ENCODE results near the gene HDAC8.

Gene HDAC8

DNA sequence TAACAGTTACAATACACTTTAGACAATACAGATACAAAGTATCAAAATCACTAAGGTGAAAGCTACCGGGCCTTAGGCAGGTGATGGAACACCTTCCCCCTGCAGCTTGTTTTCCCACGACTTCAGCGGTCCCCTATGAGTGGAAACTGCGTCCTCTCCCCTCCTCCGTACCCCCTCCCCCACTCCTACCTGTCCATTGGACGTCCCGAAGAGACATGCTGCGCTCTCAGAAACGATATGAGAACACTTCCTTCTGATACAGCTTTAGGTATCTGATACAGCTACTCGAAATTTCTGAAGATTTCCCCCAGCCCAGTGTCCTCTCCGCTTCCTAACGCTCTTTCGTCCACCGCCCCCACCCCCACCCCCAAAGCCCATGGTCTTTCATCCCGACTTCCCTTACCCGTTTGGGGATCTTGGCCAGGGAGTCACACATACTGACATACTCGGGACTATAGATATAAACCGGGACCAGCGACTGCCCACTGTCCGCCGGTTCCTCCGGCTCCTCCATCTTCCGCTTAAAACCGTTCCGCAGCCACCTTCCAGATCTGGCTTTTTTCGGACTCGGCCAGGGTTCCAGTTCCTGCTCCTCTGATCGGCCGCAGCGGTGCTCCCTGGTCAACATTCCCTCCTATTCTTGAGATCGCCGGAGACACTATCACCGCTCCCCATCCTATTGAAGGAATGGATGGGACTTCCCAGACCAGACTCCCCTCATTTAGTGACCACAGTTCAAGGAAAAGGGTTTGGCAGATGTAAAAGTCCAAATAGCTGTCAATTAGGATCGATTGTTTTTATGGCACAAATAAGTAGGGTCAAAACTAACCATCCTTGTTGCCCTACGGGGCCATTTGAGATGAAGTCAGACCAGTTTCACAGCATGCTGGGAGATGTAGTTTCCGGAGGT lies at the start of gene HDAC8:
TSS of gene HDAC8 (minus strand) at position 596 of the 910 bp plus-strand sequence. CDS start at position 514, 82 bp downstream.
- ChIA-PET POLR2A (interaction anchor here (0.6 kb wide), 1 partner anchor 43 kb away, joined by 4 read pairs; no protein-coding TSS in a partner anchor), CTCF (no interaction called here)
- TF ChIP-seq CTCF (IDR thresholded peaks at IDR 0.05; ENCODE audit: control extremely low read depth, extremely low read depth, low read depth, missing control alignments), result no peak
- peak; percentile 65 for DNase-seq (ENCODE audit: extremely low spot score)

- CTCF ChIA-PET, result interaction anchor here (1.5 kb wide), 1 partner anchor 377 kb away, joined by 3 read pairs; no protein-coding TSS in a partner anchor
- POLR2A ChIA-PET, result no interaction called here
- no peak for TF ChIP-seq CTCF (IDR thresholded peaks at IDR 0.05; ENCODE audit: control extremely low read depth, extremely low read depth, low read depth, missing control alignments)
- DNase-seq (ENCODE audit: extremely low spot score), result peak; percentile 9
Measured at GRCh38 chrX:72621625-72622485, 49.2 kb upstream of the HDAC8 start.

DNA sequence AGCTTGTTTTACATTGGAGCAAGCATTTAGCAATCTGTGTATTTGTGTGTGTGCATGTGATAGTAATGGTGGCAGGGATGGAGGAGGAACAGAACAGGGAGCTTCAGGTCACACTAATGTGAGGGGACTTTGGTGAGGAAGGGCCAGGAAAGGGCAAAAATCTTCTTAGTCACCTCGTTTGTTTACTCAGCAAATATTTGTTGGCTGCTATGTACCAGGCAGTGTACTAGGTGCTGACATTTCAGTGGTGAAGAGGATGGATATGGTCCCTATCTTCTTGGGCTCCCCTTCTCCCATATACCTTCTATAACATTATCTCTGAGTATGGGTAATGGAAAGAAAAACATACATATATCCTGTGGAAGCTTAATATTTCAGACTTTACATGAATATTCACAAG lies 48.5 kb upstream of the HDAC8 start:
- ChIA-PET POLR2A (no interaction called here), CTCF (interaction anchor here (1.5 kb wide), 1 partner anchor 376 kb away, joined by 3 read pairs; no protein-coding TSS in a partner anchor)
- DNase-seq (ENCODE audit: extremely low spot score), result no peak
- TF ChIP-seq CTCF (IDR thresholded peaks at IDR 0.05; ENCODE audit: control extremely low read depth, extremely low read depth, low read depth, missing control alignments), result no peak

DNA sequence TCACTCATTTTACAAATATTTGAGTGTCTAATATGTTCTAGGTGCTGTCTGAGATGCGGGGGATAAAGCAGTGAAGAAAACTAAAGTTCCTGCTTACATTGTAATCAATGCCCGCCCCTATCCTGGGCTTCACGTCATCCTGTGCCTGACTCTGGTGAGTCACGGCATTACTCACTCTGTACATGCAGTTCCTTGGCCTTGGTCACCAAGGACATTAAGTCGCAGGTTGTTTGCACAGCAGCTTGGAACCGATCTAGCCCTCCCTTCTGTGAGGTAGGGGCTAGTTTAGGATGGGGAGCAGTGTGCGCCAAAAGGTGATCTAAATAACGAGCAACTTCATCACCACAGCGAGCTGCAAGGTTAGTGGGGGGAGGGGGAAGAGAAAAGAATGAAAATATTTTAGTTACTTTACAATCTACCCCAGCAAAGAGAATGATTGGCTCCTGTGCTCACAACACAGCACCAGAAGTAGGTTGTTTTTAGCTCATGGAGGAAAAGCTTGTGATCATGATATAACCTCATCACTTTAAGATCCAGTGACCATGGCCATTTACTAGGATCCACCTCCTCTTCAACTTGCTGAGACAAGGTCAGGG lies 48.0 kb upstream of the HDAC8 start:
- DNase-seq (ENCODE audit: extremely low spot score), result no peak
- TF ChIP-seq CTCF (IDR thresholded peaks at IDR 0.05; ENCODE audit: control extremely low read depth, extremely low read depth, low read depth, missing control alignments), result no peak
- ChIA-PET POLR2A (no interaction called here), CTCF (interaction anchor here (1.5 kb wide), 1 partner anchor 376 kb away, joined by 3 read pairs; no protein-coding TSS in a partner anchor)

GRCh38 chrX:72609313-72609712 lies 36.7 kb upstream of the HDAC8 start:
- CTCF ChIA-PET, result no interaction called here
- POLR2A ChIA-PET, result no interaction called here
- TF ChIP-seq CTCF (IDR thresholded peaks at IDR 0.05; ENCODE audit: control extremely low read depth, extremely low read depth, low read depth, missing control alignments), result no peak
- DNase-seq (ENCODE audit: extremely low spot score), result no peak

GRCh38 chrX:72604705-72605104 lies 32.1 kb upstream of the HDAC8 start:
- DNase-seq (ENCODE audit: extremely low spot score), result no peak
- ChIA-PET POLR2A (no interaction called here), CTCF (interaction anchor here (1.4 kb wide), 1 partner anchor 48 kb away, joined by 3 read pairs; no protein-coding TSS in a partner anchor)
- TF ChIP-seq CTCF (IDR thresholded peaks at IDR 0.05; ENCODE audit: control extremely low read depth, extremely low read depth, low read depth, missing control alignments), result no peak
